Keratinocyte (primary cell): ENCODE data around the gene SPAST. TPM values are rescaled to one million over a fixed set of nuclear protein-coding genes. Genes with fewer than 3 reads are reported as not detected.

Experiments used
- polyA plus RNA-seq, 5 experiments: library from polyadenylated mRNA; depleted of rRNA in 3 of 5; stranded (reverse) in 3 of 5; stranded (forward) in 1 of 5; unstranded in 1 of 5; fragments of >200 nt; gene quantifications; 1 replicate in 1 of 5; 2 replicates in 3 of 5; 3 replicates in 1 of 5; pipeline versions ENCODE4 v1.2.1 to v1.2.3, GENCODE V29; 2011 to 2012; ENCODE audit warnings: missing spikeins in 2 of 5, low read depth in 1 of 5, low replicate concordance in 1 of 5

SPAST gene
- polyA plus RNA-seq, 1 donor (not counting 4 experiments of a cell fraction or from before 2014, with no cell fraction given): 9.5 TPM

Other genes starting within 250 kb of the SPAST start
- 91.8 to 125 TPM (median 99.0 TPM) in 3 replicates for gene MEMO1, start 52.5 kb upstream of the SPAST start, polyA plus RNA-seq
- gene DPY30, start 23.8 kb upstream of the SPAST start, polyA plus RNA-seq: 76.9 to 117 TPM (median 96.1 TPM) in 3 replicates
- gene SLC30A6, start 102.3 kb downstream of the SPAST start, polyA plus RNA-seq: 19.9 to 32.1 TPM (median 22.9 TPM) in 3 replicates
- gene NLRC4, start 201.3 kb downstream of the SPAST start, polyA plus RNA-seq: not detected in 3 replicates
- gene YIPF4, start 214.3 kb downstream of the SPAST start, polyA plus RNA-seq: 6.7 to 22.7 TPM (median 11.1 TPM) in 3 replicates